Keratinocyte (primary cell): ENCODE data around the gene NCAPG. TPM values are rescaled to one million over a fixed set of nuclear protein-coding genes. Genes with fewer than 3 reads are reported as not detected.

Experiments
- DNase-seq: peaks from one replicate; pipeline ENCODE4 v3.0.0-alpha.2; 2011; ENCODE audit warnings: low read depth, missing footprints, low spot score
- FAIRE-seq: peaks from 2 replicates; lab custom pipeline; 2011; peaks lifted over from hg19 to GRCh38; lab: Jason Lieb, UNC
- H2AFZ ChIP-seq: 2 replicates; pipeline ENCODE4 v1.6.0; 2012; ENCODE audit warnings: low read length, control low read depth, inconsistent platforms; ENCODE audit not compliant: control insufficient read depth
- H3K27ac ChIP-seq: 2 replicates; pipeline ENCODE4 v1.5.1; 2011; ENCODE audit warnings: low read length; ENCODE audit not compliant: control insufficient read depth, insufficient read depth
- H3K27me3 ChIP-seq: 3 replicates; pipeline ENCODE4 v1.6.0; 2011; ENCODE audit warnings: low read length; ENCODE audit not compliant: control insufficient read depth, insufficient read depth; ENCODE audit errors: extremely low read depth
- H3K36me3 ChIP-seq, 2 experiments: 2 replicates in 1 of 2; 3 replicates in 1 of 2; pipeline ENCODE4 v1.5.1; 2011; ENCODE audit warnings: low read length in 2 of 2, mild to moderate bottlenecking in 1 of 2; ENCODE audit not compliant: control insufficient read depth in 2 of 2, insufficient read depth in 2 of 2; ENCODE audit errors: extremely low read depth in 1 of 2
- H3K4me1 ChIP-seq: 3 replicates; pipeline ENCODE4 v1.5.1; 2011; ENCODE audit warnings: low read length; ENCODE audit not compliant: control insufficient read depth, insufficient read depth; ENCODE audit errors: extremely low read depth
- H3K4me2 ChIP-seq: 3 replicates; pipeline ENCODE4 v1.6.0; 2011; ENCODE audit warnings: low read depth, low read length; ENCODE audit not compliant: control insufficient read depth, insufficient read depth; ENCODE audit errors: extremely low read depth
- H3K4me3 ChIP-seq, 3 experiments: fragments of 200-600 bp in 1 of 3; sonication (generic) in 1 of 3; 2 replicates in 2 of 3; 3 replicates in 1 of 3; pipeline ENCODE4 v1.5.1; 2011 to 2016; ENCODE audit warnings: low read length in 3 of 3, mild to moderate bottlenecking in 3 of 3, control low read depth in 2 of 3, inconsistent platforms in 1 of 3, low read depth in 1 of 3, mixed read lengths in 1 of 3, mixed run types in 1 of 3, moderate library complexity in 1 of 3; ENCODE audit not compliant: control insufficient read depth in 2 of 3, insufficient read depth in 2 of 3; ENCODE audit errors: extremely low read depth in 1 of 3
- H3K79me2 ChIP-seq: 2 replicates; pipeline ENCODE4 v1.6.0; 2012; ENCODE audit warnings: low read length; ENCODE audit not compliant: control insufficient read depth, insufficient read depth
- H3K9ac ChIP-seq: 3 replicates; pipeline ENCODE4 v1.6.0; 2011; ENCODE audit warnings: low read length; ENCODE audit not compliant: control insufficient read depth, insufficient read depth; ENCODE audit errors: extremely low read depth
- H3K9me1 ChIP-seq: 3 replicates; pipeline ENCODE4 v1.6.0; 2011; ENCODE audit warnings: low read length; ENCODE audit not compliant: control insufficient read depth, insufficient read depth; ENCODE audit errors: extremely low read depth
- H3K9me3 ChIP-seq: 2 replicates; pipeline ENCODE4 v1.5.1; 2012; ENCODE audit warnings: low read depth, low read length; ENCODE audit not compliant: control insufficient read depth
- H4K20me1 ChIP-seq: 3 replicates; pipeline ENCODE4 v1.6.0; 2011; ENCODE audit warnings: low read length; ENCODE audit not compliant: control insufficient read depth, insufficient read depth; ENCODE audit errors: extremely low read depth
- EZH2 ChIP-seq: IDR thresholded peaks from one replicate; pipeline ENCODE4 v1.6.1; 2012; ENCODE audit warnings: inconsistent platforms, mild to moderate bottlenecking, low read length, moderate library complexity
- dilution Hi-C: fragments of 300-500 bp; cut with MboI; formaldehyde crosslinking; loops from one replicate; pipeline ENCODE4 v1.7.0; 2020; ENCODE audit warnings: low sequenced_read_pairs; ENCODE audit not compliant: extremely low pct_ligation_motif_present
- polyA plus RNA-seq, 5 experiments: library from polyadenylated mRNA; depleted of rRNA in 3 of 5; stranded (reverse) in 3 of 5; stranded (forward) in 1 of 5; unstranded in 1 of 5; fragments of >200 nt; gene quantifications; 1 replicate in 1 of 5; 2 replicates in 3 of 5; 3 replicates in 1 of 5; pipeline versions ENCODE4 v1.2.1 to v1.2.3, GENCODE V29; 2011 to 2012; ENCODE audit warnings: missing spikeins in 2 of 5, low read depth in 1 of 5, low replicate concordance in 1 of 5
- TF ChIP-seq, protein P1 (sequence below), 3 experiments: IDR thresholded peaks in 1 of 3; conservative IDR thresholded peaks in 1 of 3; optimal IDR thresholded peaks in 1 of 3; 2 replicates in 2 of 3; 3 replicates in 1 of 3; pipeline versions ENCODE3 to v1.5.1; 2011; ENCODE audit warnings: low read length in 3 of 3, mild to moderate bottlenecking in 3 of 3, moderate library complexity in 2 of 3, control low read depth in 1 of 3, inconsistent platforms in 1 of 3; ENCODE audit not compliant: insufficient read depth in 2 of 3; ENCODE audit errors: extremely low read depth in 1 of 3

NCAPG gene
- polyA plus RNA-seq, 1 donor (not counting 4 experiments of a cell fraction or from before 2014, with no cell fraction given): 18.0 TPM

DNA sequence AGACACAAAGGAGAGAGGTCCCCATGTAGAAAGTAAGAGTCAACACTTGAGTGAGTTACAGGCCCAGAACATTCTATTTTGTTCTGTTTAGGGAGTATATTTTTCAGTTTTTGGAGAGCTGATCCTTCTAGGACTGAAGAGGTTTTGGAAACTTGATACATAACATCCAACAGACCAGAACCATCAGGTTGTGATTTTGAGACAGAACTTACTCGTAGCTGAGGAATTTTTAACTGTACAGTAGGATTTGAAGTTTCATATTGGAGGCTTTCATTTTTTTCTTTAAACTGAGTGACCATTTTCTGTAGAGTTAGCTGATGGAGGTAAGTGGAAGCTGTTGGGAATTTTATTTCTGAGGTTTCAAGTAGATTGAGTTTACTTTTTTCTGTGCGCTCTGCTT is 73.3 kb downstream of the NCAPG start:
- Histone ChIP-seq H4K20me1 (no peaks in the 10 kb centered on the region), H3K27me3 (no peaks in the 10 kb centered on the region), H3K27ac (no peak overlapping the region), H2AFZ (no peak overlapping the region), H3K9me3 (no peaks in the 10 kb centered on the region), H3K9ac (no peak overlapping the region), H3K4me3 (no peak overlapping the region), H3K4me2 (no peak overlapping the region), H3K9me1 (no peaks in the 10 kb centered on the region), H3K36me3 (no peaks in the 10 kb centered on the region), H3K79me2 (no peaks in the 10 kb centered on the region), H3K4me1 (no peaks in the 10 kb centered on the region)
- FAIRE-seq (no peak), DNase-seq (no peak)
- dilution Hi-C loops: no loop called here
- TF ChIP-seq EZH2: no peak
- TF ChIP-seq, protein P1, sequence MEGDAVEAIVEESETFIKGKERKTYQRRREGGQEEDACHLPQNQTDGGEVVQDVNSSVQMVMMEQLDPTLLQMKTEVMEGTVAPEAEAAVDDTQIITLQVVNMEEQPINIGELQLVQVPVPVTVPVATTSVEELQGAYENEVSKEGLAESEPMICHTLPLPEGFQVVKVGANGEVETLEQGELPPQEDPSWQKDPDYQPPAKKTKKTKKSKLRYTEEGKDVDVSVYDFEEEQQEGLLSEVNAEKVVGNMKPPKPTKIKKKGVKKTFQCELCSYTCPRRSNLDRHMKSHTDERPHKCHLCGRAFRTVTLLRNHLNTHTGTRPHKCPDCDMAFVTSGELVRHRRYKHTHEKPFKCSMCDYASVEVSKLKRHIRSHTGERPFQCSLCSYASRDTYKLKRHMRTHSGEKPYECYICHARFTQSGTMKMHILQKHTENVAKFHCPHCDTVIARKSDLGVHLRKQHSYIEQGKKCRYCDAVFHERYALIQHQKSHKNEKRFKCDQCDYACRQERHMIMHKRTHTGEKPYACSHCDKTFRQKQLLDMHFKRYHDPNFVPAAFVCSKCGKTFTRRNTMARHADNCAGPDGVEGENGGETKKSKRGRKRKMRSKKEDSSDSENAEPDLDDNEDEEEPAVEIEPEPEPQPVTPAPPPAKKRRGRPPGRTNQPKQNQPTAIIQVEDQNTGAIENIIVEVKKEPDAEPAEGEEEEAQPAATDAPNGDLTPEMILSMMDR (optimal IDR thresholded peaks at IDR 0.05 in 1 of 3, IDR thresholded peaks at IDR 0.05 in 1 of 3, conservative IDR thresholded peaks at IDR 0.05 in 1 of 3; ENCODE audit: extremely low read depth in 1 of 3, insufficient read depth in 2 of 3, low read length in 3 of 3): no peak

DNA sequence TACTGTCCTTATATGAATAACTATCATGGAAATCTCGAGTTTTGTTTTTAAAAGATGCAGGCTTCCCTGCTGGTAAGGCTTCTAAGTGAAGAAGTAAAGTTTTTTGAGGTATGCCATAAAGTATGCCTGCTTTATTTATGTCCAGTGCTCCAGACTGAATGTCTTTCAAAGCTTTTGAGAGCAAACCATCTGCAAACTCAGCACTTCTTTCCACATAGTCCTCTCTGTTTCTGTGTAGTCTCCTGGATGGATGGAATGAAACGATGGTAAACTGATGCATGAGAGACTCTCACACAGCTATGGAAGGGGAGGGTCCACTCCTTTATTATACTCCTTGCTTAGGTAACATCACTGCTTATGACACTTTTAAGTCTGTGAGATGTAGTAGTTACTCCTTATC is 73.7 kb downstream of the NCAPG start:
- H3K27me3 ChIP-seq: no peaks in the 10 kb centered on the region

More for the DNA sequence above, 73.7 kb downstream of the NCAPG start:
- no peak overlapping the region for H3K27ac ChIP-seq
- no peak overlapping the region for H3K9ac ChIP-seq
- H3K36me3 ChIP-seq: no peaks in the 10 kb centered on the region
- H3K79me2 ChIP-seq: no peaks in the 10 kb centered on the region
- no peaks in the 10 kb centered on the region for H3K9me1 ChIP-seq
- FAIRE-seq: no peak
- H4K20me1 ChIP-seq: no peaks in the 10 kb centered on the region
- no peak for DNase-seq
- no peaks in the 10 kb centered on the region for H3K9me3 ChIP-seq
- H3K4me1 ChIP-seq: no peaks in the 10 kb centered on the region
- H3K4me2 ChIP-seq: no peak overlapping the region
- TF ChIP-seq, protein P1 (optimal IDR thresholded peaks at IDR 0.05 in 1 of 3, IDR thresholded peaks at IDR 0.05 in 1 of 3, conservative IDR thresholded peaks at IDR 0.05 in 1 of 3; ENCODE audit: extremely low read depth in 1 of 3, insufficient read depth in 2 of 3, low read length in 3 of 3): no peak
- no peak for TF ChIP-seq EZH2
- no peak overlapping the region for H3K4me3 ChIP-seq
- H2AFZ ChIP-seq: no peak overlapping the region
- dilution Hi-C loops: no loop called here
